MCF 10A (cell line): ENCODE results near the gene TKT. TPM values are rescaled to one million over a fixed set of nuclear protein-coding genes. Genes with fewer than 3 reads are reported as not detected.

Experiments used
- BruUV-seq: library from RNA; stranded (reverse); fragments of 400-500 nt; replicated peaks from 2 replicates; lab custom pipeline; 2021; lab: Mats Ljungman, UMichigan
- CTCF ChIA-PET: fragments of 300-600 bp; sonication (Branson Sonifier 250); formaldehyde crosslinking; extraction: SDS; loops from one replicate; lab custom pipeline; 2021; ENCODE audit warnings: antibody characterized with exemption, inconsistent platforms; lab: Yijun Ruan, JAX
- POLR2A ChIA-PET: fragments of 300-600, 350-650 bp; sonication (Branson Sonifier 250); formaldehyde crosslinking; extraction: SDS; loops from one replicate; lab custom pipeline; 2020; ENCODE audit warnings: antibody characterized with exemption, inconsistent platforms; lab: Yijun Ruan, JAX
- DNase-seq: peaks from one replicate; pipeline ENCODE4 v3.0.0-alpha.2; 2018; ENCODE audit not compliant: unreplicated experiment
- H3K27ac Mint-ChIP-seq: one replicate; pipeline ENCODE4 v1.8.0; 2022; ENCODE audit warnings: mild to moderate bottlenecking, low read depth, mixed read lengths; ENCODE audit not compliant: unreplicated experiment
- H3K27me3 Mint-ChIP-seq: one replicate; pipeline ENCODE4 v1.8.0; 2022; ENCODE audit warnings: mixed read lengths; ENCODE audit not compliant: insufficient read depth, unreplicated experiment
- H3K36me3 Mint-ChIP-seq: one replicate; pipeline ENCODE4 v1.8.0; 2022; ENCODE audit warnings: mild to moderate bottlenecking, moderate library complexity, mixed read lengths; ENCODE audit not compliant: insufficient read depth, unreplicated experiment
- H3K4me1 Mint-ChIP-seq: one replicate; pipeline ENCODE4 v1.8.0; 2022; ENCODE audit warnings: mixed read lengths; ENCODE audit not compliant: insufficient read depth, unreplicated experiment
- H3K4me3 Mint-ChIP-seq: one replicate; pipeline ENCODE4 v1.8.0; 2022; ENCODE audit warnings: mild to moderate bottlenecking, moderate library complexity, mixed read lengths; ENCODE audit not compliant: unreplicated experiment
- H3K9me3 Mint-ChIP-seq: one replicate; pipeline ENCODE4 v1.8.0; 2022; ENCODE audit warnings: mixed read lengths; ENCODE audit not compliant: unreplicated experiment
- CTCF ChIP-seq: fragments of 200-600 bp; IDR thresholded peaks from one replicate; pipeline ENCODE4 v1.8.0; 2022; ENCODE audit warnings: antibody characterized with exemption, mild to moderate bottlenecking; ENCODE audit not compliant: unreplicated experiment
- intact Hi-C: fragments of 100-400 bp; cut with micrococcal nuclease; formaldehyde crosslinking; loops from 2 replicates; pipeline ENCODE4 v1.14.1; 2022
- total RNA-seq: library from RNA; stranded (reverse); gene quantifications from 2 replicates; pipeline ENCODE4 v1.2.3, GENCODE V29; 2022

The TKT gene
- total RNA-seq, 1 experiment from 2014 or later = 326 TPM

- H3K27ac Mint-ChIP-seq = no peak overlapping the region
- no peak for TF ChIP-seq CTCF
- no TSS peak for BruUV-seq
- H3K4me3 Mint-ChIP-seq = no peak overlapping the region
- H3K4me1 Mint-ChIP-seq = no peaks in the 10 kb centered on the region
- H3K9me3 Mint-ChIP-seq = no peaks in the 10 kb centered on the region
- ChIA-PET CTCF (interaction anchor here (1.1 to 1.8 kb wide), 3 partner anchors 9 to 92 kb away, joined by 4 to 5 read pairs (median 4); no protein-coding TSS in a partner anchor), POLR2A (interaction anchor here (1.2 to 1.4 kb wide), 2 partner anchors 18 to 128 kb away, joined by 3 to 6 read pairs; no protein-coding TSS in a partner anchor)
- no peaks in the 10 kb centered on the region for H3K27me3 Mint-ChIP-seq
- intact Hi-C loops = no loop called here
- H3K36me3 Mint-ChIP-seq = peaks cover 48% of the 10 kb centered on the region
- DNase-seq = no peak
These were observed 32.4 kb upstream of the TKT start for GRCh38 chr3:53288214-53288613.

- Mint-ChIP-seq H3K27me3 (no peaks in the 10 kb centered on the region), H3K36me3 (peaks cover 42% of the 10 kb centered on the region), H3K4me1 (no peaks in the 10 kb centered on the region), H3K4me3 (no peak overlapping the region), H3K9me3 (no peaks in the 10 kb centered on the region), H3K27ac (no peak overlapping the region)
- ChIA-PET CTCF (interaction anchor here (0.5 to 1.8 kb wide), 8 partner anchors 10 to 413 kb away, joined by 3 to 6 read pairs (median 4); no protein-coding TSS in a partner anchor), POLR2A (interaction anchor here (1.2 to 1.4 kb wide), 2 partner anchors 17 to 127 kb away, joined by 3 to 6 read pairs; no protein-coding TSS in a partner anchor)
- no peak for DNase-seq
- no peak for TF ChIP-seq CTCF
- intact Hi-C loops = no loop called here
- no TSS peak for BruUV-seq
These were observed 31.4 kb upstream of the TKT start for GRCh38 chr3:53287131-53287629.

GRCh38 chr3:53286727-53287126, 30.9 kb upstream of the TKT start:
- no peak for DNase-seq
- intact Hi-C loops = no loop called here
- CTCF ChIA-PET = interaction anchor here (0.5 to 2.3 kb wide), 7 partner anchors 13 to 413 kb away, joined by 3 to 10 read pairs (median 3); no protein-coding TSS in a partner anchor
- no TSS peak for BruUV-seq
- peaks cover 38% of the 10 kb centered on the region for H3K36me3 Mint-ChIP-seq
- H3K27ac Mint-ChIP-seq = no peak overlapping the region
- POLR2A ChIA-PET = interaction anchor here (1.2 to 1.4 kb wide), 2 partner anchors 16 to 126 kb away, joined by 3 to 6 read pairs; no protein-coding TSS in a partner anchor
- no peaks in the 10 kb centered on the region for H3K9me3 Mint-ChIP-seq
- H3K27me3 Mint-ChIP-seq = no peaks in the 10 kb centered on the region
- no peaks in the 10 kb centered on the region for H3K4me1 Mint-ChIP-seq
- TF ChIP-seq CTCF = no peak
- no peak overlapping the region for H3K4me3 Mint-ChIP-seq

- no peak for DNase-seq
- no TSS peak for BruUV-seq
- POLR2A ChIA-PET = no interaction called here
- Mint-ChIP-seq H3K36me3 (peaks cover 21% of the 10 kb centered on the region), H3K4me1 (no peaks in the 10 kb centered on the region), H3K4me3 (no peak overlapping the region), H3K27ac (no peak overlapping the region), H3K27me3 (no peaks in the 10 kb centered on the region), H3K9me3 (no peaks in the 10 kb centered on the region)
- intact Hi-C loops = no loop called here
- no peak for TF ChIP-seq CTCF
- CTCF ChIA-PET = interaction anchor here (1.0 kb wide), 1 partner anchor 10 kb away, joined by 3 read pairs; no protein-coding TSS in a partner anchor
These were observed 26.8 kb upstream of the TKT start for GRCh38 chr3:53282581-53282980.
